Measurements from ENCODE around the gene CPT1B.

CPT1B gene

DNA sequence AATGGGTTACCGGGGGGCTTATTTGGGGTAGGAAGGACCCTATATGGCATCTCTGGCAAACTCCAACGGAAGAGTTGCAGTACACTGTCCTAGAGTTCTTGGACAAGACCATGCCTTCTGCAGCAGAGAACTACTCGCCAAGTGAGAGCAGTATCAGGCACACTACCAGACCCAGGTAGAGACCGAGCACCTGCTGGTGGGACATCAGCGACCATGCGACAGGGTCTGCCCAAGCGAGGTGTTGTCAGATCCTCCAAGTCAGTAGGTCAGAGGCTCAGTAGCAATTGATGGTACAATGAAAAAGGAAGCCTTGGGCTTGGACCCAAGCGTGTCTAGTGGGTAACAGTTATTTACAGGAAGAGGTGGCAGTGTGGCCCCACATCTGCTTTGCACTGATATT is 7.6 kb upstream of the CPT1B start:
- DNase-seq (ENCODE audit: low read depth in 2 of 2): no peak

DNA sequence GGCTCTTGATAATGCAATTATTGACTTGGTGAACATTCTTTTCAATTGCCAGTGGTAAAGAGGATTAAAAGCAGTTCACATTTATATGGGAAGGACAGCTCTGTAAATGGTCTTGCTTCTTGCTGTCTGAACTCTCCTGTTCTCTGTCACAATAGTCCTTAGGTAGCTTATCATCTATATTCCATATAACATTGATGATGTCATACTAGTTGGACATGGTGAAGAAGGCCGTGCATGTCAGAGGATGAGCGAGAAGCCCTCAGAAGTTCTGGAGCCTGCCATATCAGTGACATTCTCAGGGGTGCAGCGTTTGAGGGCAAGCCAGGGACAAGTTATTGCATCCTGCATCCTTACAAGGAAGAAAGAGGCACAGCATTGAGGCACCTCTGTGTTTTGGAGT is 7.0 kb upstream of the CPT1B start:
- no peak for DNase-seq (ENCODE audit: low read depth in 2 of 2)

DNA sequence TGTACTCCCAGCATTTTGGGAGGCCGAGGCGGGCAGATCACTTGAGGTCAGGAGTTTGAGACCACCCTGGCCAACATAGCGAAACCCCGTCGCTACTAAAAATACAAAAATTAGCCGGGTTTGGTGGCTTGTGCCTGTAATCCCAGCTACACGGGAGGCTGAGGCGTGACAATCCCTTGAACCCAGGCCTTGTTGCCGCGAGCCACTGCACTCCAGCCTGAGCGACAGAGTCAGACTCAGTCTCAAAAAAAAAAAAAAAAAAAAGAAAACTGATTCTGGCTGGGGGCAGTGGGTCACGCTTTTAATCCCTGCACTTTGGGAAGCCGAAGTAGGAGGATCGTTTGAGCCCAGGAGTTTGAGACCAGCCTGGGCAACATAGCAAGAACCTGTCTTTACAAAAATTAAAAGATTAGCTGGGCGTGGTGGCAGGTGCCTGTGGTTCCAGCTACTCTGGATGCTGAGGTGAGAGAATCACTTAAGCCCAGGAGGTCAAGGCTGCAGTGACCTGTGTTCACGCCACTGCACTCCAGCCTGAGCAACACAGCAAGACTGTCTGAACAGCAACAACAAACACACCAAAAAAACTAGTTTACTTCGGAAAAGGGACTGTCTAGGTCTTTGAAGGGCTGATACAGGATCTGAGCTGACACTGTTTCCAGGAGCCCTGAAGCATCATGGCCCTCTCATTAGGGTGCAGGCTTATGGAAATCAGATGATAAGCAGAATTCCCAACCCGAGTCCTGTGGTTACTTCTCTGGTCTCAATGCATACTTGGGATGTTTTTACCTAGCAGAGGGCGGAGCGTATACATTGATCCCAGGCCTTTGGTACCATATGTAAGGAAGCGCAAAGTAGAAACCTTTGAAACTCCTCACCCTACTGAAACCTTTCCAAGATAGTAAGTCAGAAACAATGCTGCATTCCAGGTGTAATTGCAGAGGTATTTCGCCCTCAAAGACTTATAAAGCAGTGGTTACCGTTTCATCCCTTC is 6.2 kb upstream of the CPT1B start:
- no peak for DNase-seq (ENCODE audit: low read depth in 2 of 2)

DNA sequence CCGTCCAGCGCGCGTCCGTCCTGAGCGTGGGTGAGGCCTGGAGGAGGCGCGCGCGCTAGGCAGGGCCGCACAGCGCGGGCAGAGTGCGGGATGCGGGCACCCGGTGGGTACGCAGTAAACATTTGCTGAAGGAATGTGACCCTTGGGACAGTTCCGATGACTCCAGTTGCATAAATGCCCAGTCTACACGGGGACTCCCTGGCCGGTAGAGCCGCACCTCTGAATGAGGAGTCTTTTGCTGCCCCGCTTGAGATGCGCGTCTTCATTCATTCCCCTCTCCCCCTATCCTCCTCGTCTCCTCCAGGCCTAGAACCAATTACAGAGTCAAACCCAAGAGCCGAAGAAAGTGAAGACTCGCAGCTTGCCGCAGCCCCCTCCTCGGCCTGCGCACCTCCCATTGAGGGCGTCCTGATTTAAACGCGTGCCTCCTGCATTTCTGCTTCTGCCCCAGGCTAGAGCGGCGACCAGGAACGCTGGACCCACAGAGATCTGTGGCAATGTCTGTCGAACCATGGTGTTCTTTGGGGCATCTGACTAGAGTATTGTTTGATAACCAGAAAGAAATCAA is 5.2 kb upstream of the CPT1B start:
- DNase-seq (ENCODE audit: low read depth in 2 of 2): no peak

DNA sequence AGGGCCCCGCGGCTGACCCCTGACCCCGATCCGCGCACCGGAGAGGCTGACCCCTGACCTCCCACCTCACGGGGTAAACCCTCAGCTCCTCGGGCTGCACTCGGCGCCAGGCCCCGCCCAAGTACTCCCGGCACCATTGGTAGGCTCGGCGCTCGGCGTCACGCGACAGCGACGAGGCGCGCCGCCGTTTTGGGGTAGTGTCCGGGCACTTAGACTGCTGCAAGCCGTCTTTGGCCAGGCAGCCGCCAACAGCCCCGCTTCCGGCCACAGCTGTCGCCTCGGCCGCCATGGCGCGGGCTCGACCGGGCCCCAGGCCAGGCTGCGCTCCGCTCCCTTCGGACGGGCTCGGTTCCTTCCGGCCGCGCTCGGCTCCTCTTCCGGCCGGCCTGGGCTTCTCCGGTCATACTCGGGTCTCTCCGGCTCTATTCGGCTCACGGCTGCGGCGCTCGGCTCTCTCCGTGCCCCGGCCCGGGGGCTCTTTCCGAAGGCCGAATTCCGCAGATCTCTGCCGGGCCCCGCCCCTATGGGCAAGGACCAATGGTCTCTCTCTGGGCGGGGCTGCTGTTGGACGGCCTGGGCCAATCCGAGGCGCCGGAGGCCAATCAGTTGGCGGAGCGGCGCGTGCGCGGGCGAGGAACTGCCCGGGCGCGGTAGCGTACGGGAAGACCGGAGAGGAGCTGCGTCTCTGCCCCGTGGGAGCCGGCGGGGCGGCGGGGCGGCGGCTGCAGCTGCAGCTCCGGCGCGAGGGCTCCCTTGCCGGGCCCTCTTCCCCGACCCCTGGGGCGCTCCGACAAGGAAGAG is 4.5 kb upstream of the CPT1B start, which contains the start of gene CHKB:
TSS of gene CHKB (minus strand) at position 357 of the 801 bp plus-strand sequence. CDS start at position 289, 68 bp downstream.
- DNase-seq (ENCODE audit: low read depth in 2 of 2): peak; percentile 97 to 99

DNA sequence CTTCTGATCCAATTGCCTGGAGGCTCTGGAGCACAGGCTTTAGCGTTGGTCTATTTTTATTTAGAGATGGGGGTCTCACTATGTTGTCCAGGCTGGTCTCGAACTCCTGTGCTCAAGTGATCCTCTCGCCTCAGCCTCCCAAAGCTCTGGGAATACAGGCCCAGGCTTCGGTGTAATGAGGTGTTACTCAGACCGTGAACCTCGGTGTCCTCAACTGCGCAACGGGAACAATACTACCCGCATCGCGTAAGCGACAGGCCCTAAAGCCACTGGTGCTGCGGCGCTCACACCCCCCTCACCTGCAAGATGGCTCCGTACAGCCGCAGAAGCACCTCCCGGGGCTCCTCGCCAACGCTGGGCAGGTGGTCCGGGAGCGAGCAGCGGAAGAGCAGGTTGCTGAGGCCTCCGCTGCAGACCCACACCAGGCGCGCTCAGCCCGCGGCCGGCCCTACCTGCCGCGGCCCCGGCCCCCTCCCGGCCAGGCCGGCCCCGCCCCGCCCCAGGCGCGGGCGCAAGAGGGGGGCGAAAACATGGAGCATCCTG is 3.8 kb upstream of the CPT1B start:
- peak in 1 of 2 donors; percentile 32 for DNase-seq (ENCODE audit: low read depth in 2 of 2)

DNA sequence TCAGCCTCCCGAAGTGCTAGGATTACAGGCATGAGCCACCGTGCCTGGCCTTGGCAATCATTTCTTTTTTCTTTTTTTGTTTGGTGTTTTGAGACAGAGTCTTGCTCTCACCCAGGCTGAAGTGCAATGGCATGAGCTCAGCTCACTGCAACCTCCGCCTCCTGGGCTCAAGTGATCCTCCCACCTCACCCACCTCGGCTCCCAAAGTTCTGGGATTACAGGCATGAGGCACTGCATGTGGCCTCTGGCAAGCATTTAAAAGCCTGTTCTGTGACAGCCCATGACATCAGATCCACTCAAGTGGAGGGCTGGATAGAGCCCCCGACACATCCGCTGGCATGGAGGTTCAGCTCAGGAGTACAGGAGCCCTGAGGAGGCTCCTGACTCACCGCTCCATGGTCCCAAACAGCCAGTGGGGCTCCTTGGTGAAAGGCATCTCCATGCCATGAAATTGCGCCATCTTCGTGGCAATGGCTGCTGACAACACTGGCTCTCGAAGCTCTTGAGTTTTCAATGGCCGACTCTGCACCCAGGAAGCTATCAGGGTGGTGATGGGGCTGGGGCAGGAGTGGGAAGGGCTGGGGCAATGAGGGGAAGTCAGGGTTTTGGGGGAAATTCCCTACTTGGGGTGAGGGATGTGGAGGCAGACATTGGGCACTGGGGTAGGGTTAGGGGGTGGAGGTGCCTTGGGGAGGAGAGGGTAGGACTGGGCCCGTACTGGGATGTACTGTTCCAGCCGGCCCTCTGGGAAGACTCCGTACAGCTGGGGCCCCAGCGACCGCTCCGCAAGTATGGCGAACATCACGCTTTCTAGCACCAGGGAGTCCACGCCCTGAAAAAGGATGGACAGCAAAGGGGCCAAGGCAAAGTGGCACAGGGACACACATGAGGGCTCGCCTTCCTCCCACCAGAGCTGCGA is 3.1 kb upstream of the CPT1B start:
- DNase-seq (ENCODE audit: low read depth in 2 of 2): no peak

DNA sequence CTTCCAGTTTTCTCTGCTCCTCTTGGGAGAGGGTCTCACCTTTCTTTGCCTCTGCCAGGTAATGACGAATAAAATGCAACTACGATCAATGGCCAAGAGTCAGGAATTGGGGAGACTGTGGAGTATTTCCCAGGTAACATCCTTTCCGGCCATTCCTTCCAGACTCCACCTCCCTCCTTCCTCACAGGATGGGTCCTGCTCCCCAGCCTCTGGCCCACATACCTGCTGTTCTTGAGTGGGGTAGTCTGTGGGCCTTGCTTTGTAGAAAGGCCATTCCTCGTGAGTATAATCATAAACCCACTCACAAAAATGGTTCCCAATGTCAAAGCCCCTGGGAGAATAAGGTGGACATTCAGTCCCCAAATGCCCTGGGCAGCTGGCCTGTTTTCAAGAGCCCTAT is 1.5 kb upstream of the CPT1B start:
- DNase-seq (ENCODE audit: low read depth in 2 of 2): no peak

DNA sequence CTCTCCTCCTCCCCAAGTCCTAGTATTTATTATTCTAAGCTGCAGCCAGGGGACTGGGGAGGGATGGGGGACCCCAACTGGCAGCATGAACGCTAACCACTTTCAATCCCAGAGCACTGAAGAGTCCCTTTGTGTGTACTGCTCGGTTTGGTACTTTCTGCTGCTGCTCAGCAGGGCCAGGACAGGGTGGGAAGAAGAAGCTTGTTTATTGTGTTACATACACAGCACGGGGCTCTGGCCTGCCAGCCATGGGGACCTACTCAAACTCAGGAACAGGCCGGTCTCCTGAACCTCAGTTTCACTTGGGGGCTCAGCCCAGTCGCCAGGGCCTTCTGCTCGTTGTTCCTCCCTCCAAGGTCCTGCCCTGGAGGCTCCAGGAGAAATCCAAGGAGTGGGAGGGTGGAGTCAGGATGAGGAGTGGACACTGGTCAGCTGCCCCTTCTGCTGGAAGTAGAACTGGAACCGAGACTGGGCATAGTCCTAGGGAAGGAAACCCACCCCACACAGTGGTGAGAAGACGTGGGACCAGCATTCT is 616 bp upstream of the CPT1B start:
- no peak for DNase-seq (ENCODE audit: low read depth in 2 of 2)

DNA sequence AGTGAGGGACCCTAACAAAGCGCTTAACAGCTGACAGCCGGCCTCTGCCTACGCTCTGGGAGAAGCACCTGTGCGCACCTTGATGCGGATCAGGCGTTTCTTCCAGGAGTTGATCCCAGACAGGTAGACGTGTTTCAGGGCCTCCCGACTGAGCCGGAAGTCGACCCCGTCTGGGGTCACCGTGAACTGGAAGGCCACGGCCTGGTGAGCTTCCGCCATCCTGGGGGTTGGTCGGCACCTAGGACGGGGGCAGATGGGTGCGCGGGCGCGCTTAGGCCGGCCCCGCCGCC is 585 bp downstream of the CPT1B start:
- no peak for DNase-seq (ENCODE audit: low read depth in 2 of 2)

DNA sequence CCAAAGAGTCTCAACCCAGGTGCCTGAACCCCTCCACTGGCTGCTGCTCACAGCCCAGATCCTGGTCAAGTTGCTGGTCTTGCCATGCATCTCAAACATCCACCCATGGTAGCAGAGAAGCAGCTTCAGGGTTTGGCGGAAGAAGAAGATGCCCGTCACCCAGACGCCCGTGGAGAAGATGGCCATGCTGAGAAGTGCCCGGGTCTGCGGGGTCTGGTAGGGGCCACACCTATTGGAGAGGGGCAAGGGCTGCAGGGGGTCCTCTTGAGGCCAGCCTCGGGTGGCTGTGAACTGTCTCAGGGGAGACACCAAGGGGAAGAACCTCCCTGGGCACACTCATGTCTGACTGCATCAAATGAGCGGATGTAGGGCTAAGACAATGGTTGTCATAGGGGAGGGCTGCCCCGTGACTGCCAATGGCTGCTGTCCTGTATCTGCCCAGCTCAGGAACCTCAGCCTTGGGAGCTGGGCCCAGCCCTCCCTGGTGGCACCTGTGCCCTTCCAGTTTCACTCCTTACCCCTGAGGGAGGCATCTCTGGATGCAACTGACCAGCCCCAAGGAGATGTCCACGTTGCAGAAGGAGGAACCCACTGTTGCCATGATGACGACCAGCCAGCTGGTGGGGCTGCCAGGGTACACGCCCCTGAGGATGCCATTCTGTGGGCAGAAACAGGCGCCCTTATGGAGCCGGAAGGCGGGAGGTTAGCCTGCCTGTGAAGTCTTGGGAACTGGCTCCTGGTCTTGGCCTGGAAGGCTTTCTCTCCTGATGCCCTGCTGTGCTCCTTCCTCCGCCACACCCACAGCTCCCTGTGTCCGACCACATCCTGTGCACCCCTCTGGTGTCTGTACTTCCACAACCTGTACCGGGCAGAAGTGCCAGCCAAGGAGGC is 1.2 kb downstream of the CPT1B start:
- no peak for DNase-seq (ENCODE audit: low read depth in 2 of 2)

DNA sequence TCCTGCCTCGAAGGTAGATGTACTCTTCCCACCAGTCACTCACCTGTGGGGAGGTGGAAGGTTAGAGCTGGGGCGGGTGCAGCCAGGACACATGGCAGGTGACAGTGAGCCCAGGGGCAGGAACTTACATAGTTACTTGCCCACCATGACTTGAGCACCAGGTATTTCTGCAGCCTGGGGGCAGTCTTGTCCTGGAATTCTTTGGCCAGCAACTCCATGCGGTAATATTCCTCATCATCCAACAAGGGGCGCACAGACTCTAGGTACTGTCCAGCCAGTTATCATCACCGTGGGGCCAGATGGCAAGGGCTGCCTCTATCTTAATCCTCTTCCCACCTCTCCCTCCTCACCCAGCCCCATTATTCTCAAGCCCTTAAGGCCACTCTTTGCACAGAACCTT is 2.2 kb downstream of the CPT1B start:
- no peak for DNase-seq (ENCODE audit: low read depth in 2 of 2)

DNA sequence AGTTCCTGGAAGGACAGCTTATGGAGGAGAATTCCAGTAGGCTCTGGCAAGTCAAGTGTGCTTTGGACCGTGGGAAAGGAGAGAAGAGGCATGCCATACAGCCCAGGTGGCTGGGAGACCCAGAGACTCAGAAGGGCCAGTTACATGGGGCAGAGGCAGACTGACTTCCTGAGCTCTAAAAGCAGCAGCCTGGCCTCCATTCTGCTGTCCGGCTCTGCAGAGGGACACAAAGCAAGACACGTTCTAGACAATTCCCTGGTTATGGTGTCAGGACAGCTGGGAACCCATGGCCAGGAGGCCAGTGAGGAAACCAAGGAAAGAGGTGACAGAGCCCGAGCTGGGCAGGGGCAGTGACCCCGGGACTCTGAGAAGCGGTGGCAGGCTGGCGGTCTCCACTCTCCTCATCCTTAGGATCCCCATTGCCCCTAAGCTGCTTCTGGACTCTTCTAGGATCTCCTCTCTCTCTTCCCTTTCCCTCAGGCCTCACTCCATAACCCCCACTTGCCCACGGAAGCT is 2.7 kb downstream of the CPT1B start:
- no peak for DNase-seq (ENCODE audit: low read depth in 2 of 2)

DNA sequence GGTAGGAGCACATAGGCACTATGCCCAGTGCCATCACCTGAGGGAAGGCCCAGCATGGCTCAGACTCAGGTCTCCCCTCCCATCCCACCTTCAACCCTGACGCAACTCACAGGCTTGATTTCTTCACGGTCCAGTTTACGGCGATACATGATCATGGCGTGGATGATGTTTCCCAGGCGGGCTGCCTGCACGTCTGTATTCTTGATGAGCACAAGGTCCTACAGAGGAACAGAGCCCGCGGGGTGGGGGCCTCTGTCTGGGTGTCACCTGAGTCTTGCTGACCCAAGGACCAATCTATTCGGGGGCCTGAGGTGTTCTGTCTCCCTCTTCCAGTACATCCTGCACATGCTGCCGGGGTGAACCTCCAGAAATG is 3.9 kb downstream of the CPT1B start:
- no peak for DNase-seq (ENCODE audit: low read depth in 2 of 2)

DNA sequence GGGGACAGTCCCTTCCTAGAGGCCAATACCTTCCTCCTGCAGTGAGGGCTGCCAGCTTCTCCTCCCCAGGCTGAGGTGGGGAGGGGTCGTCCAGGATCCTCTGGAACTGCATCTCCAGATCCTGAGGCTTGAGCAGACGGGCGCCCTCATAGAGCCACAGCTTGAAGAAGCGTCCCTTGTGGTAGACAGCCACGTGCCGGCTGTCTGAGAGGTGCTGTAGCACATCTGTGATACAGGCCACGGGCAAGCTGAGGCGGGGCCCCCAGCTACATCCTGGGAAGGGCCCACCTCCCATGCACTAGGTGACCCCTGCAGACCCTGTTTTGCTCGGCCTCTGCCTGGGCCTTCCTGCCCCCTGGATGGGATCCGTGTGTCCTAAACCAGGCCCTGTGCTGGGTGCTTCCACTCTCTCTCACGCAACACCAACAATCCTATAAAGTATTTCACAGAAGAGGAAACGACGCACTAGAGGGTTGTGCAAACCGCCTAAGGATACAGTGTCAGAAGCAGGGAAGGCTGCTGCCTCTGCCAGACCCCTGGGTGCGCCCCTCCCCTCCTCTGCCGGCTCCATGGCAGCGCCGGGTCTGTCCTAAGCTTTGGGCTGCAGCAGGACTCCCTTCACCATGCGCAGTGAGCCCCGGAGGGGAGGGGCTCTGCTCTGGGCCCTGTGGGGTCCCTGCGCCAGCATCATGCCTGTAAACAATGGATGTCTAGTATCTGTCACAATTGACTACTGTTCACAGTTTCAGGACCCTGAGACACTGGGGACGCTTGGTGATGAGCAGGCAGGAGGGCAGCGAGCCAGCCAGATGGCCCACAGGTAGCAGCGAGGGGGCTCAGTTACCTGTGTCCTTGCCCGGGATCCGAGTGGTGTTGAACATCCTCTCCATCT is 4.5 kb downstream of the CPT1B start:
- no peak for DNase-seq (ENCODE audit: low read depth in 2 of 2)

DNA sequence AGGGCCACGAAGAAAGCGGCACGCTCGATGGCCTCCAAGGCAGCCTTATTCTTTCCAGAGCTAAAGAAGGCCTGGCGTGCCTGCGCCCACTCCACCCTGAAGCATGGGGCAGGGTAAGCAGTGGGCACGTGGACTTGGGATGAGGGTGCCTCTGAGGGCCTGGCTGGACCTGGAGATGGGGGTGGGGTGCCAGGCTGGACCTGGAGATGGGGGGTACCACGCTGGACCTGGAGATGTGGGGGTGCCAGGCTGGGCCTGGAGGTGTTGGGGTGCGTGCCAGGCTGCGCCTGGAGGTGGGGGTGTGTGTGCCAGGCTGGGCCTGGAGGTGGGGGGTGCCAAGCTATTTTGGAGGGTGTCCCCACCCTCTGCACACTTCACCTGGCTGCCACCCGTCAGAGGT is 5.3 kb downstream of the CPT1B start:
- no peak for DNase-seq (ENCODE audit: low read depth in 2 of 2)

DNA sequence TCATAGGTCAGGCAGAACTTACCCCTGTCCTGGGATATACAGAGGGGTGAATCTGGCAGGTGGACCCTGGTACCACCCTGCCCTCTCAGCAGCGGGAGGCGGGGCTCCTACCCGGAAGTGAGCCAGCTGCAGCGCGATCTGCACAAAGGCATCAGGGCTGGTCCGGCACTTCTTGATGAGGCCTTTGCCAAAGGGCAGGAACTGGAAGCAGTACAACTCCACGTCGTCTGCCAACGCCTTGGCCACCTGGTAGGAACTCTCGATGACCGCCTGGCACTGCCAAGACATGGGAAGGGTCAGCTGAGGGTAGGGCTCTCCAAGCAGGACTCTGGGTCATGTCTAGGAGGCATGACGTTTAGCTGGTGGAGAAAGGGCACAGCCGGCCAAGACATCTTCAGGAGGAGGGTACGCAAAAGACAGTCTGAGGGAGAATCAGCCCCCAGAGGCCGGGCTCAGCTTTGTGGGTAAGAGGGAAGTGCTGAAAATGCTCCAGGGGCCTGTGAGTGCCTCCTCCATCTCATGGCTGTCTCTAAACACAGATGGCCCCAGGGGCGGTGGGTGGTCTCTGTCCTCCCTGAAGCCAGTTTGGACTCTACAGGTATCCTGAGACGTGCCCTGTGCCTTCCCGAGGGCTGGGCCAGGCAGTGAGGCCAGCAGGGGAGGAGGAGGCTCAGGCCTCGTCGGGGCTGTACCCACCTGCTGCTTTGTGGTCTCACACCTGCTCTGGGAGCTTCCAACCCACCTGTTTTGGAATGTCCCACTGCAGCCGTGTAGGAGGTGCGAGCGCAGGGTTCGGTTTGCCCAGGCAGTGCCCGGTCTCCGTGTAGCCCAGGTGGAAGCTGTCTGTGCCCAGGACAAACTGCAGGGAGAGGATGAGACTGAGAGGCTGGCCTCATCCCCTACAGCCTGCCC is 6.7 kb downstream of the CPT1B start:
- DNase-seq (ENCODE audit: low read depth in 2 of 2): no peak

DNA sequence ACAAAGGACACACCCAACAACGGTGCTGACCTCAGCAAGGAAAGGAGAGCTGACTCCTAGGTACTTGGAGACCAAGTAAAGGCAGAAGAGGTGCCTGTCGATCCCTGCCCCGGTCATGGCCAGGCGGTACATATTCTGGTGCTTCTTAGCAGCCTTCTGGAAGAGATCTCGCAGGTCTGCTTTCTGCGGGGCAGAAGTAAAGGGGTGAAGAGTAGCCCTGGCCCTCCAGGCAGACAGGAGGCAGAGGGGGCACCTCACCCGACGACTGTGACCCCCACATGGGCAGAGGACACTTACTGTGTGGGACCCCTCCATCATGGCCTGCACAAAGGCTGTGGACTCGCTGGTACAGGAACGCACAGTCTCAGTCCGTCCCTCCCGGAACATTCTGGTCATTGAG is 7.4 kb downstream of the CPT1B start:
- DNase-seq (ENCODE audit: low read depth in 2 of 2): no peak

Data from stimulated activated CD8-positive, alpha-beta memory T cell treated with anti-CD3 and anti-CD28 coated beads, Interleukin-2, amount 100 ng/mL, for 48 hours (primary cell).